CD4-positive, alpha-beta T cell treated with Interferon gamma for 1 hour (primary cell): Measurements from ENCODE around the gene SOWAHC.

Experiments used
- DNase-seq: peaks from one replicate; pipeline ENCODE4 v3.0.0-alpha.2; 2020

SOWAHC gene

GRCh38 chr2:109648041-109648527 lies 33.9 kb downstream of the SOWAHC start:
- DNase-seq = no peak

GRCh38 chr2:109649736-109650695 lies 35.9 kb downstream of the SOWAHC start:
- no peak for DNase-seq

- no peak for DNase-seq
Measured at GRCh38 chr2:109654326-109655050, 40.3 kb downstream of the SOWAHC start.

- no peak for DNase-seq
Measured at GRCh38 chr2:109655287-109655686, 41.1 kb downstream of the SOWAHC start.

GRCh38 chr2:109659396-109660045 lies 45.4 kb downstream of the SOWAHC start:
- DNase-seq = no peak

- DNase-seq = no peak
Measured at GRCh38 chr2:109660046-109660860, 46.1 kb downstream of the SOWAHC start.

GRCh38 chr2:109662889-109663288 lies 48.7 kb downstream of the SOWAHC start:
- no peak for DNase-seq

- no peak for DNase-seq
Measured at GRCh38 chr2:109663721-109664120, 49.6 kb downstream of the SOWAHC start.

- no peak for DNase-seq
Measured at GRCh38 chr2:109666466-109666865, 52.3 kb downstream of the SOWAHC start.
